Fibroblast of gingiva (primary cell): Measurements from ENCODE around the gene ANKMY1.

Experiments
- DNase-seq: peaks from one replicate; pipeline ENCODE4 v3.0.0-alpha.2; 2011; ENCODE audit warnings: low read depth

The ANKMY1 gene

GRCh38 chr2:240579771-240580614 lies 22.2 kb upstream of the ANKMY1 start:
- peak; percentile 92 for DNase-seq

- no peak for DNase-seq
Observed at GRCh38 chr2:240579071-240579762, 21.4 kb upstream of the ANKMY1 start.

GRCh38 chr2:240578488-240578887 lies 20.7 kb upstream of the ANKMY1 start:
- DNase-seq: no peak

DNA sequence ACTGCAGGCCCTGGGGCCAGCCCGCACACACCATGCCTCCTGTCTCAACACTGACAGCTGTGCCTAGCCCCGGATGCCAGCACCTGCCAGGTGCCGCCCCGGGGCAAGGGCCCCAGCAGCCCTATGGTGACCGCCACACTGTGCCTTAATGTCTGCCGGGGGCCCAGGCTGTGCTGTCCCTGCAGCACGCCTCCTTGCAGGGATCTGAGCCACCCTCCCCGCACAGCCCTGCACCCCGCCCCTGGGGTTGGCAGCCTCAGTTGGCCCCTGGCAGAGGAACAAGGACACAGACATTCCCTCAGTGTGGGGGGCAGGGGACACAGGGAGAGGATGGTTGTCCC lies 20.3 kb upstream of the ANKMY1 start:
- no peak for DNase-seq

GRCh38 chr2:240577281-240578109 lies 19.7 kb upstream of the ANKMY1 start:
- no peak for DNase-seq

GRCh38 chr2:240576436-240577205 lies 18.8 kb upstream of the ANKMY1 start:
- no peak for DNase-seq

DNA sequence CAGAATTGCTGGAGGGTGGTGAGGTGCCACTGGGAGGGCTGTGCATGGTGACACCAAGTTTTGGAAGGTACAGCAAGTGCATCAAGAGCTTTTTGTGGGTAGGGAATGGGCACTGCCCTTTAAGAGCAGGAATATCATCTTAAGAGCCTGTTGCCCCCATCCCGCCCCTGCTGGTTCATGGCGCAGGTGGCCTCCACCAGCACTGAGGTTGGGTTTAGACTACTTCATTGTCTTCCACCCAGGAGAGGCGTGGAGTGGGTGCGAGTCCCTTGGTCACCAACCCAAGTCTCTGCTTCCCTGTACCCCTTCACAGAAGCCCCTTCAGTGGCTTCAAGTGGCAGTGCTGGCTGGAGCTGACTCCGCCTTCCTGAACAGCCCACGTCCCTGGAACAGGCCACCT lies 18.2 kb upstream of the ANKMY1 start:
- DNase-seq: no peak

DNA sequence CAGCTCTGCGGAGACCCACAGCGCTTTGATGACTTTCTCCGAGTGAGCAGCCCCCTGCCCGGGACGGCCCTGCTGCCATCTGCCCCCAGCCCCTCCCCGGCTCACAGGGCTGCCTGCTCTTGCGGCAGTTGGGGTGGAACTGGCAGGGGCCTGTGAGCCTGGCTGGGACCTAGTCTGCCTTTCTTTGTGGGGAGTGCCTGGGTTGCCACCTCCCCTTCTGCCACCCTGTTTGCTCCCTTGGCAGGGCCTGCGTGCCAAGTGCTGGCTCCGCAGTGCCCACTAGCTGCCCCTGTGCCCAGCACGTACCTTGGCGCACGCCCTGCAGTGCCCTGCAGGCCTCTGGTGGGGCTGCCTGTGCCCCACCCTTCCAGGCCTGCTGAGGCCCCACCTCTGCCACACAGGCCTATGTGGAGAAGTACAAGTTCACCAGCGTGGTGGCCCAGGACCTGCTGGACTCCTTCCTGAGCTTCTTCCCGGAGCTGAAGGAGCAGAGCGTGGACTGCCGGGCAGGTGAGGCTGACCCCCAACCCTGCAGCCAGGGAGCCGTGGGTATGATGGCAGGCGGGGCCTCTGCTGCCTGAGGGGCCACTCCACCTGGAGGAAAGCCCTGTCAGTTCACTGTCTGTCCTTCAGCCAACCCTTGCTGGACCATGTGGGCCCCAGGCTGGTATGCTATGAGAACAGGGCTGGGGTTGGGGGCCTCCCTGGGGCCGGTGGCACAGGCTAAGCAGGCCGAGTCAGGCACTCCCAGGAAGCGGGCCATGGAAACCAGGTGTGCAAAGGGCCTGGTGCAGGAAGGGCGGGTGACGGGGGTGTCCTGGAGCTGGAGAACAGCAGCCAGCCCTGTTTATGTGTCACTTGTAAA lies 17.5 kb upstream of the ANKMY1 start:
- no peak for DNase-seq

DNA sequence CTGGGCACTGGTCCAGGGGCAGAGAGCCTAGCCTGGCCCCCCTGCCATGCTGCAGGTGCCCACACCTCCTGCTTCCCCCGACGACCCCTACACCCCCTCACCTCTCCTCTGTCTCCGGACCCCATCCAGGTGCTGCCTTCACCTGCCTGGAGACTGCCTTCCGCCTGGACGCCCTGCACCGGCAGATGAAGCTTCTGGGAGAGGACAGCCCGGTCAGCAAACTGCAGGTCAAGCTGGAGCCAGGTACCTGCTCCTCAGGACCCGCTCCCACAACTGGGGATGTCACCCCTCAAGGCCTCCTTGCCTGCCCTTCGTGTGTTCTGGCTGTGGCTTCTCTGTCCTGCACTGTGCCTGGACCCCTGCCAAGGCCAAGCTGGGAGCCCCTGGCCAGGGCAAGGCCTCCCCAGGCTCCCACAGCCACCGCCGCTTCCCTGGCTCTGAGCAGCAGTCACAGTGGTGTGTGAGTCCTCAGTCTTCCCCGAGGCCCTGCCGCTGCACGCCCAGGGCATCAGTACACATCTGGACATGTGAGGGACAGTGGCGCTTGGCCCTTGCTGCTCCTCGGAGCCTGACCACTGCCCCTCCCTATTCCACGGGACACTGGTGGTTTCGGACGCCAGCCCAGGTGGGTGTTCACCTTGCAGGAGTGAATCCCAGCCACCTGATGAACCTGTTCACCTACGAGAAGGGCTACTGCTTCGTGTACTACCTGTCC lies 16.8 kb upstream of the ANKMY1 start:
- DNase-seq: no peak

DNA sequence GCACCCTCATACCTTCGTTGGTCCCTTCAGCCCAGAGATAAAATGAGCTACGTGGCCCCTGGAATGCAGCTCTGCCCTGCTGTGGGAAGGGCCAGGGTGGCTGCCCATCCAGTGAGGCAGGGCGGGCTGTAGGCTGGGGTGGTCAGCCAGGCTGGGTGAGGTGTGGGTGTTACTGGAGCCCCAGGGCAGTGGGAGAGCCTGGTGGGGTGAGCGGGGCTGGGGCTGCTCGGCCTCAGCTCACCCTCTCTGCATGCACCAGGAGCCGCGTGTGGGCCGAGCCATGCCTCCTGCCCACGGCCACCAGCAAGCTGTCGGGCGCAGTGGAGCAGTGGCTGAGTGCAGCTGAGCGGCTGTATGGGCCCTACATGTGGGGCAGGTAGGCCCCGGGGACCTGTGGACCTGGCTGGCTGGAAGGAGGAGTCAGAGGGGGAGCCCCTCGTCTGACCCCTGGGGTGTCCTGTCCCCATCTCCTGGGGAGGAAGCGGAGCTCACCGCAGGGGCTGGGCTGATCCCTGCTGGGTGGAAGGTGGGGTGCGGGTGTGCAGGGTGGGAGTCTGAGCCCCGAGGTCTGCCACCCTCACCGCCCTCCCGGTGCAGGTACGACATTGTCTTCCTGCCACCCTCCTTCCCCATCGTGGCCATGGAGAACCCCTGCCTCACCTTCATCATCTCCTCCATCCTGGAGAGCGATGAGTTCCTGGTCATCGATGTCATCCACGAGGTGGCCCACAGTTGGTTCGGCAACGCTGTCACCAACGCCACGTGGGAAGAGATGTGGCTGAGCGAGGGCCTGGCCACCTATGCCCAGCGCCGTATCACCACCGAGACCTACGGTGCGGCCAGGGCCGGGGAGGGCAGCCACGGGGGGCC lies 16.0 kb upstream of the ANKMY1 start:
- DNase-seq: no peak

DNA sequence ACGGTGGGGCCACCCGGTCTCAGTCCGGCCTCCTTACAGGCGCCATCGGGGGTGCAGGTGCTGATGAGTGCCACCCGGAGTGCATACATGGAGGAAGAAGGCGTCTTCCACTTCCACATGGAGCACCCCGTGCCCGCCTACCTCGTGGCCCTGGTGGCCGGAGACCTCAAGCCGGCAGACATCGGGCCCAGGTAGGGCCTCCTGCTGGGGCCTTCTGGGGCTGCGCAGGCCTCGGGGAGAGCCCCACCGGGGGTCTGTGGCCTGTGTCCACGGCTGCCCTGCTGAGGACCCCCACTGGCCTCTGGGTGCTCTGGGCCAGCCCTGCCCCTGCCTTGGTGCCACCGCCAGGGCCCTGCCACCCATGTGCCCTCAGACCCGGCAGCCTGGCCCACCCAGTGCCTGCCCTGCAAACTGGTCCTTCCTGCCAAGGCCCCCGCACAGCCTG lies 15.3 kb upstream of the ANKMY1 start:
- DNase-seq: no peak

DNA sequence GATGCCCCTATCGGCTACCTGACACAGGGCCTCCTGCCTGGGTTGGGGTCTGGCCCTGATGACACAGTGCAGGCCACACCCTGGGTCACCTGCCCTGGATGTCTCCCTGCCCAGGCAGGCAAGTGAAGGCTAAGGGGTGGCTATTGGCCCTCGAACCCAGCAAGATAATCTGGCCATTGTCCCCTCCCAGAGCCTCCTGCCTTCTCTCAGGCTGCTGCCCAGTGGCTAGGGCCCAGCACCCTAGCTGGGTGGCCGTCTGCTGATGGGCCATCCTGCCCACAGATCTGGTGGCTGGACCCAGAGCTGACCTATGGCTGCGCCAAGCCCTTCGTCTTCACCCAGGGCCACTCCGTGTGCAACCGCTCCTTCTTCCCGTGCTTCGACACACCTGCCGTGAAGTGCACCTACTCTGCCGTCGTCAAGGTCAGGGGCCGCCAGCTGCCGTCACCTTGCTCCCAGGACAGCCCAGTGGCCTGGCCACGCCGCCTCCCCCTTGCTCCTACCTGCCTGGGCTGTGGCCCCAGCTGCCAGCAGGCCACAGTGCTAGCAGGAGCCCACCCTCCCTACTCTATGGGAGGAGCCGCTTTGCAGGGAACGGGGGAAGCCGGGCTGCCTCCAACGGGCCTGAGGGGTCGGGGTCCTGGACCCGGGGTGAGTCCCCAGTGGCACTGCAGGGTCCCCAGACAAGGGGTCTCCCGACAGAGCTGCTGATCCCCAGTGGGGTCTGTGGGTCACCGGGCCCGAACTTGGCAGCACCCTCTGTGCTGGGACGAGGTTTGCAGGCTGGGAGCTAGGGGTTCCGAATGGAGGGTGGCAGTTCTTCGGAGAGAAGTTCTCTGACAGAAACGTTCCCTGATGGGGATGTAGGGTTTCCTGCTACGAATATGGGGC lies 14.6 kb upstream of the ANKMY1 start:
- no peak for DNase-seq

DNA sequence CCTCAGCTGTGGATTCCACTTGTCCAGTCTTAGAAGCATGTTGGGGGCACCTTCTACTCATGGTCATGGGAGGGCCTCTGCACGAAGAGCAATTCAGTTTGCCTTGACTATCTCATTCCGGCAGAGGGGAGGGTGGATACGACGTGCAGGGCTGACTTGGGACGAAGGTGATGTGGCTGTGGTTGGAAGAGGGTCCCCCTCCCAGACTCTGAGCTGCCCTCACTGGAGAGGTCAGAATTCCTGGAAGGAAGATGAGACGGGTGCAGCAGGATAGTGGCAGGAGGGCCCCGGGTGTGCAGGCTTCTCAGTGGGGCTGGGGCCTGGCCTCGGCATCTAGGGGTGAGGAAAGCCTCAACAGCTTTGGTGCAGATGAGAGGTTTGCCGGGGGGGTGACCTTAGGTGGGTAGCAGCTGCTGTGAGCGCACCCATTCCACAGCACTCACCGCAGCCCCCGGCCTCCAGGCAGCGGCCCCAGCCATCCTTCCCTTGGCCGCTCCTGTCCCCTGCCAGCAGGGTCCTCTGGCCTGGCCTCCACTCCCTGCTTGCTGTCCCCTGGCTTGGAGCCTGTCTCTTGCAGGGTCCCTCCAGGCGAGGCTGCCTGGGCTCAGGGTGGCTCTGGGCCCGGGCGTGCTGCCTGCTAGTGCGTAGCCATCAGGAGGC lies 13.7 kb upstream of the ANKMY1 start:
- no peak for DNase-seq

DNA sequence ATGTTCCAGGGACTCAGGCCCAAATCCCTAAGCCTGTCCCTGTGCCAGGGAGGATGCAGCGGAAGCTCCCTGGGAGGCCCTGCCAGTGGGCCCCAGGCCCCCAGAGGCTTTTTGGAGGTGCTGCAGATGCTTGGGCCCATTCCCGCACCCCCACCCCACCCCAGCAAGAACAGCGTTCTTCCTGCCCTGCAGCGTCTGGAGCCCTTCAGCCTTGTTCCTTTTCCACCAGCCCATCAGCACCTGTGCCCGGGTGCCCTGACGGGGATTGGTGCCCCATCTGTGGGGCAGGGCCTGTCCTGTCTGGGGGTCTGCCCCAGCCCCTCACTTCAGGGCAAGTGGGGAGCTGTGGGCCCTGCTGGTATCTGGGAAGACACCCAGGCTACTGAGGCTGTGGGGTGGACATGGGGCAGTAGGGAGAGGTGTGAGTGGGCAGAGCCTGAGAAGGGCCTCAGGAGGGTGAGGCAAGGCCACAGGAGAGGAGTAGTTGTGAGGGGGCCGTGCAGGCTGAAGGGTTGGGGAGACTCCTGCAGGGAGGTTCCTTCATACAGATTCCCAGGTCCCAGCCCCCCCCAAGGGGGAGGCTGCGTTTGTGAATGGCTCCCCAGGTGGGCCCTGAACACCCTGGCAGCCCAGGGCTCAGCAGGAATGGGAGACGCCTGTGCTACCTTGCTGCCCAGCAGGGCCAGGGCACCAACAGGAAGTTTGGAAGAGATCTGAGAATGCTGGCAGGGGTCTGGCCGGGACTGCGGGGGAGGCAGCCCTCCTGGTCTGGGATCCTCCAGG lies 12.9 kb upstream of the ANKMY1 start:
- no peak for DNase-seq

- no peak for DNase-seq
Observed at GRCh38 chr2:240569998-240570530, 12.3 kb upstream of the ANKMY1 start.

DNA sequence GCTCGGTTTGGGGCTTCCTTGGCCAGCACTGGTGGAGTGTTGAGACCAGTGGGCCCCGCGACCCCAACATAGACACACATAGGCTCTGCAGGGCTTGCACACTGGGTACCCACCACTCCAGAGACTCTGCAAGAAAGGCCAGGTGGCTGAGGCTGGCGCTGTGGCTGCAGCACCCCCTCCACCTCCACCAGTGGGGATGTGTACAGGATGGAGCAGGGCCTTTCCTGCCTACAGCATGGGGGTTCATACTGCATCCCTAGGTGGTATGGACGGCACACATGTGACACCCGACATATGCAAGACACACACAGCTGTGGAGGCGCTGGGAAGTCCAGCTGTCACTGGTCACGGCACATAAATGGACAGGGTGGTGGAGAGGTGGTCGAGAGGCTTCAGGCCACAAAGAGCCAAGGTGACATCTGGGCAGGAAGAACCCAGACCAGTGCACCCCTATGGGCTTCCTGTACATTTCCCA lies 11.8 kb upstream of the ANKMY1 start:
- no peak for DNase-seq
